Panc1 (cell line): ENCODE results near the gene KDM4B.

Experiments used
- POLR2AphosphoS5 ChIP-seq: IDR thresholded peaks from 2 replicates; pipeline ENCODE4 v1.6.1; 2012; ENCODE audit warnings: mild to moderate bottlenecking, low read depth, low read length, moderate library complexity
- TCF7L2 ChIP-seq: IDR thresholded peaks from 2 replicates; pipeline ENCODE4 v1.6.1; 2011; ENCODE audit warnings: mild to moderate bottlenecking, low read depth, low read length, inconsistent platforms
- TF ChIP-seq, protein P1 (sequence below): fragments of 450-650 bp; IDR thresholded peaks from 2 replicates; pipeline ENCODE4 v1.5.1; 2017; ENCODE audit warnings: mild to moderate bottlenecking
- TF ChIP-seq, protein P2 (sequence below), 2 experiments: IDR thresholded peaks; 2 replicates each; pipeline ENCODE4 v1.6.1; 2011 to 2012; ENCODE audit warnings: low read depth in 2 of 2, control low read depth in 1 of 2, low read length in 1 of 2, mild to moderate bottlenecking in 1 of 2, moderate library complexity in 1 of 2; ENCODE audit not compliant: insufficient read depth in 1 of 2

DNA sequence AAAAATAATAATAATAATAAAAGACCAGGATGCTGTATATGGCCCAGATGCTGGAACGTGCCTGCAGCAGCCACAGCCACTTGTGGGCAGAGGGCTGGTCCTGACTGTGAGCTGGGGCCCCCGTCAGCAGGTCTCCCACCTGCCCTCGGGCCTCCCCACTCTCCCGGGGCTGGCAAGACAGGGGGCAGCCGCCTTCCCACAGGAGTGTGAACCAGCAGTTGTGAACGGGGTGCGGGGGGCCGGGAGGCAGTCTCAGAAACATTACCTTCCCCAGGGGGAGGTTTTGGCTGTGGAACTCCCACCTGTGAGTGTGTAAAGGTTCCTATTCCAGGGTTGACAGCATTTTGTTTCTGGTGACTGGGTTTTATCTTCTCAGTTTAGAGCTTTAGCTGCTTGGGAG, 151.4 kb downstream of the KDM4B start:
- TF ChIP-seq, protein P1, sequence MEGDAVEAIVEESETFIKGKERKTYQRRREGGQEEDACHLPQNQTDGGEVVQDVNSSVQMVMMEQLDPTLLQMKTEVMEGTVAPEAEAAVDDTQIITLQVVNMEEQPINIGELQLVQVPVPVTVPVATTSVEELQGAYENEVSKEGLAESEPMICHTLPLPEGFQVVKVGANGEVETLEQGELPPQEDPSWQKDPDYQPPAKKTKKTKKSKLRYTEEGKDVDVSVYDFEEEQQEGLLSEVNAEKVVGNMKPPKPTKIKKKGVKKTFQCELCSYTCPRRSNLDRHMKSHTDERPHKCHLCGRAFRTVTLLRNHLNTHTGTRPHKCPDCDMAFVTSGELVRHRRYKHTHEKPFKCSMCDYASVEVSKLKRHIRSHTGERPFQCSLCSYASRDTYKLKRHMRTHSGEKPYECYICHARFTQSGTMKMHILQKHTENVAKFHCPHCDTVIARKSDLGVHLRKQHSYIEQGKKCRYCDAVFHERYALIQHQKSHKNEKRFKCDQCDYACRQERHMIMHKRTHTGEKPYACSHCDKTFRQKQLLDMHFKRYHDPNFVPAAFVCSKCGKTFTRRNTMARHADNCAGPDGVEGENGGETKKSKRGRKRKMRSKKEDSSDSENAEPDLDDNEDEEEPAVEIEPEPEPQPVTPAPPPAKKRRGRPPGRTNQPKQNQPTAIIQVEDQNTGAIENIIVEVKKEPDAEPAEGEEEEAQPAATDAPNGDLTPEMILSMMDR, result no peak
- no peak for TF ChIP-seq POLR2AphosphoS5
- TF ChIP-seq, protein P2, sequence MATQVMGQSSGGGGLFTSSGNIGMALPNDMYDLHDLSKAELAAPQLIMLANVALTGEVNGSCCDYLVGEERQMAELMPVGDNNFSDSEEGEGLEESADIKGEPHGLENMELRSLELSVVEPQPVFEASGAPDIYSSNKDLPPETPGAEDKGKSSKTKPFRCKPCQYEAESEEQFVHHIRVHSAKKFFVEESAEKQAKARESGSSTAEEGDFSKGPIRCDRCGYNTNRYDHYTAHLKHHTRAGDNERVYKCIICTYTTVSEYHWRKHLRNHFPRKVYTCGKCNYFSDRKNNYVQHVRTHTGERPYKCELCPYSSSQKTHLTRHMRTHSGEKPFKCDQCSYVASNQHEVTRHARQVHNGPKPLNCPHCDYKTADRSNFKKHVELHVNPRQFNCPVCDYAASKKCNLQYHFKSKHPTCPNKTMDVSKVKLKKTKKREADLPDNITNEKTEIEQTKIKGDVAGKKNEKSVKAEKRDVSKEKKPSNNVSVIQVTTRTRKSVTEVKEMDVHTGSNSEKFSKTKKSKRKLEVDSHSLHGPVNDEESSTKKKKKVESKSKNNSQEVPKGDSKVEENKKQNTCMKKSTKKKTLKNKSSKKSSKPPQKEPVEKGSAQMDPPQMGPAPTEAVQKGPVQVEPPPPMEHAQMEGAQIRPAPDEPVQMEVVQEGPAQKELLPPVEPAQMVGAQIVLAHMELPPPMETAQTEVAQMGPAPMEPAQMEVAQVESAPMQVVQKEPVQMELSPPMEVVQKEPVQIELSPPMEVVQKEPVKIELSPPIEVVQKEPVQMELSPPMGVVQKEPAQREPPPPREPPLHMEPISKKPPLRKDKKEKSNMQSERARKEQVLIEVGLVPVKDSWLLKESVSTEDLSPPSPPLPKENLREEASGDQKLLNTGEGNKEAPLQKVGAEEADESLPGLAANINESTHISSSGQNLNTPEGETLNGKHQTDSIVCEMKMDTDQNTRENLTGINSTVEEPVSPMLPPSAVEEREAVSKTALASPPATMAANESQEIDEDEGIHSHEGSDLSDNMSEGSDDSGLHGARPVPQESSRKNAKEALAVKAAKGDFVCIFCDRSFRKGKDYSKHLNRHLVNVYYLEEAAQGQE (IDR thresholded peaks at IDR 0.05; ENCODE audit: insufficient read depth in 1 of 2, low read depth in 2 of 2, low read length in 1 of 2), result no peak
- TF ChIP-seq TCF7L2, result no peak
